ENCODE results near the gene ACKR3.

ACKR3 gene

DNA sequence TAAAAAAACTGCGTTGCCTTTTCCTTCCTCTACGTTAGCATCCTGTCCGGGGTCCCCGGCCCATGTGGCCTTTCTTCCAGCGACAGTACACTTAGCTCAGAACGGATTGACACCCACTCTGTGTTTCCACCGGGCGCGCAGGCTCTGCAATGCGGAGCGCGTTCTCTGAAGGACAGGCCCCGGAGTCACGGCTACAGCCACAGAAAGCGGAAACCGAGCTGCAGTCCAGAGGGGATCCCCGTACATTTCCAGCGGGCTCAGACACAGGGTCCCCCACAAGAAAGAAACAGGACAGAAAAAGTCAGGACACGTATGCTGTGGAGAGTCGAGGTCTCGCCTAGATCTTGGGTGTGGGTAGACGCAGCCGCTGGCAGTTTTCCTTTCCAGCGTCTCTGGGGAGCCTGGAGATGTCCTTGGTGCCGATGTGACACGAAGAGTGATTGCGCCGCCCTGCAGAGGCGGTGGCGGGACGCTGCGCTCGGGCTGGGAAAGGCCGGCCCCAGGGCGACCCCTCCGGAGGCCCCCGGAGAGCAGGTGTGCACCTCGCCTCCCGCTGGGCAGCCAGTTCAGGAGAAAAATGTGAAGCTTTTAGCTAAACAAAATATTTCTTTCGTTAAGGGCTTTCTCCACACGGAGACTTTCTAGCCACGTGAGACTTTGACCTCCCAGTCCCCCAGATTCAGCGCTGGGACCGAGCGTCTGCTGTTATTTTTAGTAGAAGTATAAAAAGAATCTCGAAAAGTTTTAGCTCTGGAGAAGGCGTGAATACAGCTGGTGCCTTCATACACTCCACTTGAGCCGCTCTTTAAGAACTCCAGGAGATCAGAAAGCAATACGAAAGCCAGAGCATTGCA, 1.3 kb upstream of the ACKR3 start:
- peak overlapping the region; percentile 35 for H3K4me3 ChIP-seq (ENCODE audit: low read length)
- no peaks in the 10 kb centered on the region for H3K36me3 ChIP-seq (ENCODE audit: control insufficient read depth, insufficient read depth, low read length)
- no peak for DNase-seq (ENCODE audit: low read depth, low spot score)
- H3K27me3 ChIP-seq (ENCODE audit: control insufficient read depth, insufficient read depth, low read length): peaks cover 11% of the 10 kb centered on the region
- WGBS (ENCODE audit: insufficient coverage, insufficient read length): no CpG with 5 or more reads among the region's 49 CpGs
- no peaks in the 10 kb centered on the region for H3K9me3 ChIP-seq (ENCODE audit: control insufficient read depth, insufficient read depth, low read length)
- H3K27ac ChIP-seq (ENCODE audit: low read length): no peak overlapping the region
- H3K4me1 ChIP-seq (ENCODE audit: control insufficient read depth, insufficient read depth, low read length): peaks cover 3% of the 10 kb centered on the region; the same call in 1 of the 2 replicates

DNA sequence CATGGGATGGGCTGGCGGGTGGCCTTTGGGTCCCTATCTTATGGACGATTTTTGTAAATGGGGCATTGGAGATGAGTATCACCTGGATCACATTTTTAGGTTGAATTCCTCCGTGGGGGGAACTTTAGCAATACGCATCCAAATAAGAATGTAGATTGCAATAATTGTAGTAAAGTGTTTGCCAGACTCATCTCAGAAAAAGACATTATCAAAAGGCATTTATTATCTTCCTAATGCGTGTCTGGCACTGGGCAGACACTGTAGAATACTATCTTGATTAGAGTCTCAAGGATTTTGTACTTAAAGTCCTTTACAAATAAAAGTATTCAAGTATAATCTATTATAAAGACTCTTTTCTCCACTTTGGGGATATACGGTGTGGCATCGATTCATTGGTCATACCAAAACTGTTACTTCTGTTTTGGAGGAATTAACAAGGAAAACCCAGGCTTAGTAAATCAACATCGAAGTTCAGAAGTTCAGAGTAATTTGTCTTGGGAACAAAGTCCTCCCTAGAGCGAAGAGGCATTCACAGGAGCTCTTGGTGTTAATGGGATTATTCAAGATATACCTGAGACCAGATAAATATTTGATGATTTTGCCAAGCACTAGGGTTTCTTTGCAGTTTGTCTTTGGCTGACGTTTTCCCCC, 578 bp upstream of the ACKR3 start:
- no peaks in the 10 kb centered on the region for H3K9me3 ChIP-seq (ENCODE audit: control insufficient read depth, insufficient read depth, low read length)
- H3K4me3 ChIP-seq (ENCODE audit: low read length): no peak overlapping the region
- WGBS (ENCODE audit: insufficient coverage, insufficient read length): no CpG with 5 or more reads among the region's 10 CpGs
- no peak for DNase-seq (ENCODE audit: low read depth, low spot score)
- no peak overlapping the region for H3K27ac ChIP-seq (ENCODE audit: low read length)
- peaks cover 3% of the 10 kb centered on the region; the same call in 1 of the 2 replicates for H3K4me1 ChIP-seq (ENCODE audit: control insufficient read depth, insufficient read depth, low read length)
- H3K27me3 ChIP-seq (ENCODE audit: control insufficient read depth, insufficient read depth, low read length): peaks cover 11% of the 10 kb centered on the region
- no peaks in the 10 kb centered on the region for H3K36me3 ChIP-seq (ENCODE audit: control insufficient read depth, insufficient read depth, low read length)

DNA sequence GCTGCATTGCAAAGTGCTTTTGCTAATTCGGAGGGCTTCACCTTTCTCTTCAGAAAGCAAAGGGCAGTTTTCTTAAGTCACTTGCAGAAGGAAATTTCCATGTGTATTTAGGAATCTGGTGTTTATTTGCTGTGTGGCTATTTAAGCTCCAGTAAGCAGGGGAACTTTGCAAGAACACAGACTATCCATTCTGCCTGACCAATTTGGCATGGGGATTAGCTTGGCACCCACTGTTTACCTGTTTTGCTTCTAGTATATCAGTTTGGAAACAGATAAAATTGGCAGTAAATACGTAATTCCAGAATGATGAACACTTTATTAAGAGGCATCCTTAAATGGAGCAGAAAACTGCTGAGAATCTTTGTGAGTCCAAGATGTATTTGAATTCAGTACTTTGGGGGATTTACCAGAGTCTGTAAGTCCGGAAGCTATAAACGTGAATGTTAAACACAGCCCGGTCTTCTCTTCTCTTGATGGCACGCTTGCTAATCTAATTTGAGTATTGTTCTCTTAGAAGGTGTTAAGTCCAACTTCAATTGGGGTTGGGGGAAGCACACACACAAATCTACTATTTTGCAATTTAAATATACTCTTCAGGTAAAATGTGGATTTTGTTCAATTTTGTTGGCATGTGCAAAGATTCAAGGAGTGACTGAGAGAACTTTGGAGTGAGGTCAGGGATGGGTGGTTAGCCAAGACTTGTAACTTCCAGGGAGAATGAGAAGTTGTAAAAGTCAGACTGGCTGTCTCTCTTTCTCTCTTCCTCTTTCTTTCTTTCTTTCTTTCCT, 650 bp downstream of the ACKR3 start:
- H3K4me1 ChIP-seq (ENCODE audit: control insufficient read depth, insufficient read depth, low read length): peaks cover 3% of the 10 kb centered on the region; the same call in 1 of the 2 replicates

DNA sequence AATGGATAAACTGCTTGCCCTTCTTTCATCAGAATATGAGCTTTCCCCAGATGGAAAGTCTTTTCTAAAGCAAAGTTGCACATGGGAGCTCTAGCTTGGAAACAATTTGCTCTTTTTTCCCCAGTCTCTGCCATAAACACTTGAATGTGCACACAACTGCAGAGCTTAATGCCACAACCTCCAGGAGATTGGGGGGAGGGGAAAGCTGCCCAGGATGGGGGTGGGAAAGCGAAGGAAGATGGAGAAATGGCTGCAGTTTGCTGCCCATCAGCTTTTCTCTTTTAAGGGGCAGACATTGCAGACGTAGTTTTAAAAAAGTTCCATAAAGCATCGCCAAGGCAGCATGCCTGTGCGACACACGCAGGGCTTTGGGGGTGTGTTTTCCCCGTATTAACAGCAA, 1.5 kb downstream of the ACKR3 start:
- no CpG with 5 or more reads among the region's 6 CpGs for WGBS (ENCODE audit: insufficient coverage, insufficient read length)
- peaks cover 11% of the 10 kb centered on the region for H3K27me3 ChIP-seq (ENCODE audit: control insufficient read depth, insufficient read depth, low read length)
- no peak overlapping the region for H3K4me3 ChIP-seq (ENCODE audit: low read length)
- peaks cover 3% of the 10 kb centered on the region; the same call in 1 of the 2 replicates for H3K4me1 ChIP-seq (ENCODE audit: control insufficient read depth, insufficient read depth, low read length)
- no peak overlapping the region for H3K27ac ChIP-seq (ENCODE audit: low read length)
- no peaks in the 10 kb centered on the region for H3K36me3 ChIP-seq (ENCODE audit: control insufficient read depth, insufficient read depth, low read length)
- no peak for DNase-seq (ENCODE audit: low read depth, low spot score)
- H3K9me3 ChIP-seq (ENCODE audit: control insufficient read depth, insufficient read depth, low read length): no peaks in the 10 kb centered on the region

More for the DNA sequence above, 650 bp downstream of the ACKR3 start:
- no peaks in the 10 kb centered on the region for H3K36me3 ChIP-seq (ENCODE audit: control insufficient read depth, insufficient read depth, low read length)
- WGBS (ENCODE audit: insufficient coverage, insufficient read length): no CpG with 5 or more reads among the region's 6 CpGs
- H3K9me3 ChIP-seq (ENCODE audit: control insufficient read depth, insufficient read depth, low read length): no peaks in the 10 kb centered on the region
- no peak overlapping the region for H3K27ac ChIP-seq (ENCODE audit: low read length)
- no peak overlapping the region for H3K4me3 ChIP-seq (ENCODE audit: low read length)
- H3K27me3 ChIP-seq (ENCODE audit: control insufficient read depth, insufficient read depth, low read length): peaks cover 11% of the 10 kb centered on the region
- no peak for DNase-seq (ENCODE audit: low read depth, low spot score)

DNA sequence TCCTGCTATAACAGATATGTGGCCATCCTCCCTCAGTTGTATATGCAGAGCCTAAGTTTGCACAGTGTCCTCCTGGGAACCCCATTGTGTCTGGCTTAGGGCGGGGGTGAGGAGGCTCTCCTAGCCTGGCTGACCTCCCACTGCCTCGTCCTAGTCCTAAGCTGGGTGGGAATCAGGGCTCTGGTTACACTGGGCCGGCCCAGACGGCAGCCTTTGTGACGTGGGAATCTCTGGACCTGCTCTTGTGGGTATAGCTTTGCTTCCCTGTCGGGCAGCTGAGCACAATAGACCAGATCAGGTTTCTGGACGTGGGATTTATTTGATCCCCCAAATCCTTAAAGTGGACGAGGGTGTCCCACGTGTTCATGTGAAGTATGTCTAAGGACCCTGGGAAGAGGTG, 2.9 kb downstream of the ACKR3 start:
- WGBS (ENCODE audit: insufficient coverage, insufficient read length): no CpG with 5 or more reads among the region's 9 CpGs
- no peak for DNase-seq (ENCODE audit: low read depth, low spot score)
- no peak overlapping the region for H3K4me3 ChIP-seq (ENCODE audit: low read length)
- H3K36me3 ChIP-seq (ENCODE audit: control insufficient read depth, insufficient read depth, low read length): no peaks in the 10 kb centered on the region
- peaks cover 11% of the 10 kb centered on the region for H3K27me3 ChIP-seq (ENCODE audit: control insufficient read depth, insufficient read depth, low read length)
- H3K9me3 ChIP-seq (ENCODE audit: control insufficient read depth, insufficient read depth, low read length): no peaks in the 10 kb centered on the region
- H3K4me1 ChIP-seq (ENCODE audit: control insufficient read depth, insufficient read depth, low read length): peaks cover 3% of the 10 kb centered on the region; the same call in 1 of the 2 replicates
- no peak overlapping the region for H3K27ac ChIP-seq (ENCODE audit: low read length)

DNA sequence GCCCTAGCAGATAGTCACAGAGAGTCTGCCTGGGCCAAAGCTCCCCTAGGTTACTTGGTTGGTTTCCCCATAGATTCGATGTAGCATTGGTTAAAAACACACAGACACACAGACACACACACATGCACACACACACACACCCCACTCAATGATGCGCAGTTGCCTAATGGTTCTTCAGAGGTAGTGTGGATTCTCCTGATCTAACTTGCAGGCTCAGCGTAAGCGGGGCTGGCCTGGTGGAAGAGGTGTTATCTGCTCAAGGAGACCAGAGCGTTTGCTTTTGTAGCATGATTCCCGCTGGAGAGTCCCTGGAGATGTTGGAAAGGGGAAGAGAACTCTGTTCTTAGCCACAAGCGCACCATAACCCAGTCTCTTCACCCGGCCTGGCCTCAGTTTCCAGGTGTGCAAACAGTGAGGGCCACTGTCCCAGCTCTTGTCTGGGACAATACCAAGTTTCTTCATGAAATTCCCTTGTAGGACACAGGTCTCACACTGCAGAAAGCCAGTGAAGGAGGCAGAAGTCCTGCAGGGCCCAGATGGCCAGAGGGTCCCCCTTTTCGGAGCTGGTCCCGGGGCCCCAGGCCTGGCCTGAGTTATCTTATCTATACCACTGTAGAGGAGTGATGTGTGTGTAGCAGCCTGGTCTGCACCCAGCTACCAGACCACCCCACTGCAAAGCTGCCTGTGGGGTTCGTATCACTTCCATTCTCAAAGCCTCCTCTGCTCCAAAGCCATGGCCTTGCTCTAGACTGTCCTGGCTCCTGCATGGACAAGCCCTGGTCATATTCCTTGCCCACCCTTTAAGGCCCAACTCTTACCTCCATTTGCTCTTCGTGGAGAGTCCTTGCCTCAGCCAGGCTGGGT, 3.7 kb downstream of the ACKR3 start:
- no peaks in the 10 kb centered on the region for H3K9me3 ChIP-seq (ENCODE audit: control insufficient read depth, insufficient read depth, low read length)
- WGBS (ENCODE audit: insufficient coverage, insufficient read length): no CpG with 5 or more reads among the region's 12 CpGs
- no peak overlapping the region for H3K4me3 ChIP-seq (ENCODE audit: low read length)
- no peak for DNase-seq (ENCODE audit: low read depth, low spot score)
- no peak overlapping the region for H3K27ac ChIP-seq (ENCODE audit: low read length)
- H3K36me3 ChIP-seq (ENCODE audit: control insufficient read depth, insufficient read depth, low read length): no peaks in the 10 kb centered on the region
- H3K4me1 ChIP-seq (ENCODE audit: control insufficient read depth, insufficient read depth, low read length): peaks cover 3% of the 10 kb centered on the region; the same call in 1 of the 2 replicates
- H3K27me3 ChIP-seq (ENCODE audit: control insufficient read depth, insufficient read depth, low read length): peaks cover 6% of the 10 kb centered on the region

DNA sequence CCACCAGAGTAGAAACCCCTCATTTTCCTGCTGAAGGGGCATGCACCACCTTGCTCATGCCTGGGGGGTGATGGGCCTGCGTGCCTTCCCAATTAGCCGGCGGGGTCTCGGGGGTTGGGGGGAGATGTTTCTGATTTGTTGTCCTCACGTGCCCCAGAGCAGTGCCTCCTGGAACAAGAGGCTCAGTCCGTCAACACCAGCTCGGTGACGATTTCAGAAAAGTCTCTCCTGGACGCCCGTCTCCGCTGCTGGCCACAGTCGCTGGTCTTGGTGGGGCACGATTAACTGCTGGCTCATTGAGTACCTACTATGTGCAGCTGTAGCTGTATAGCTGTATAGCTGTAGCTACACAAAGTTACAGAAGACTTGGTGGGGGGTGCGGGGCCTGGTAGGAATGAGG, 4.4 kb downstream of the ACKR3 start:
- H3K27me3 ChIP-seq (ENCODE audit: control insufficient read depth, insufficient read depth, low read length): no peaks in the 10 kb centered on the region; the same call in 1 of the 2 replicates
- no peak overlapping the region for H3K27ac ChIP-seq (ENCODE audit: low read length)
- no peaks in the 10 kb centered on the region for H3K9me3 ChIP-seq (ENCODE audit: control insufficient read depth, insufficient read depth, low read length)
- H3K4me1 ChIP-seq (ENCODE audit: control insufficient read depth, insufficient read depth, low read length): peaks cover 3% of the 10 kb centered on the region; the same call in 1 of the 2 replicates
- no CpG with 5 or more reads among the region's 14 CpGs for WGBS (ENCODE audit: insufficient coverage, insufficient read length)
- no peak for DNase-seq (ENCODE audit: low read depth, low spot score)
- H3K4me3 ChIP-seq (ENCODE audit: low read length): no peak overlapping the region
- no peaks in the 10 kb centered on the region for H3K36me3 ChIP-seq (ENCODE audit: control insufficient read depth, insufficient read depth, low read length)

DNA sequence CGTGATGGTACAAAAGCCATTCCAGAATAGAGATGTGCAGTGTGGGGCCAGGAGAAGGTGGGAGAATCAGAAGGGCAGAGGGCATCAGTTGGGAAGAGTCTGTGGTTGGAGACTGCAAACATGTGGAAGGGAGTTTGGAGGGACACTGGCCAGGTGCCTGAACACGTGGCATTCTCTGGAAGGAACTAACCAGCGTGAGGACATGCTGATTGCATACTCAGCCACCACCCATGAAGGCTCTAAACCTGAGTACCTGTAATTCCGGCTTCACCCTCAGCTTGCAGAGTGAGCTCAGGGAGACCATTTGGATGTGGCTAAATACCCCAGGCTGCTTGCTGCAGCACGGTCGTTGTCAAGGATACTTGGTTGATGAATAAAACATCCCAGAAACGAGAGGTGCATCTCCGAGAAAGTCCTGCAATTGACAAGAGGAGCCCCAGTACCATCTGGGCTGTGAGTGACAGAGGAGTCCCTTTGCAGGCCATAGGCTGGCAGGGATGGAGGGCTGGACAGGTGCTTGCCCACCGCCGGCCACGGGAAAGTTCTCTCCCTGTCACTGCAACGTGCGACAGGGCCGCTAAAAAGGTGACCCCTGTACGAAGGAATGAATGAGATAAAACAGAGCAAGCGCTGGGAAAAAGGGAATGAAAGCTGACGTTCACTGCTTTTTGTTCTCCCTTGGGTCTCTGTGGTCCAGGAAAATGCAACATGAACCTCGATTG, 5.0 kb downstream of the ACKR3 start:
- Histone ChIP-seq H3K4me1 (ENCODE audit: control insufficient read depth, insufficient read depth, low read length) (peaks cover 4% of the 10 kb centered on the region; the same call in 1 of the 2 replicates), H3K4me3 (ENCODE audit: low read length) (no peak overlapping the region), H3K27me3 (ENCODE audit: control insufficient read depth, insufficient read depth, low read length) (no peaks in the 10 kb centered on the region), H3K27ac (ENCODE audit: low read length) (no peak overlapping the region), H3K36me3 (ENCODE audit: control insufficient read depth, insufficient read depth, low read length) (no peaks in the 10 kb centered on the region), H3K9me3 (ENCODE audit: control insufficient read depth, insufficient read depth, low read length) (no peaks in the 10 kb centered on the region)
- no peak for DNase-seq (ENCODE audit: low read depth, low spot score)
- WGBS (ENCODE audit: insufficient coverage, insufficient read length): no CpG with 5 or more reads among the region's 18 CpGs

DNA sequence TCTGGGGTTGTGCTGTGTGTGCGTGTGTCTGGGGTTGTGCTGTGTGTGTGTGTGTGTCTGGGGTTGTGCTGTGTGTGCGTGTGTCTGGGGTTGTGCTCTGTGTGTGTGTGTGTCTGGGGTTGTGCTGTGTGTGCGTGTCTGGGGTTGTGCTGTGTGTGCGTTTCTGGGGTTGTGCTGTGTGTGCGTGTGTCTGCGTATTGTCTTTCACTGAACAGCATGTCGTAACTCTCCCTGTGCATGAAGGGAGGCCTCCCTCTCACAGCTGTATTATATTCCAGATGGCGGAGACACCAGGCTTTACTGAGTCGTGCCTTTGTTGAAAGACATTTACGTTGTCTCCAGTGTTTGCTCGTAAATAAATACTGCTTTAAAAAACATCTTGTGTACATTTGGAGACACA, 5.9 kb downstream of the ACKR3 start:
- Histone ChIP-seq H3K27ac (ENCODE audit: low read length) (no peak overlapping the region), H3K27me3 (ENCODE audit: control insufficient read depth, insufficient read depth, low read length) (no peaks in the 10 kb centered on the region), H3K4me3 (ENCODE audit: low read length) (no peak overlapping the region), H3K36me3 (ENCODE audit: control insufficient read depth, insufficient read depth, low read length) (no peaks in the 10 kb centered on the region), H3K9me3 (ENCODE audit: control insufficient read depth, insufficient read depth, low read length) (no peaks in the 10 kb centered on the region), H3K4me1 (ENCODE audit: control insufficient read depth, insufficient read depth, low read length) (peaks cover 4% of the 10 kb centered on the region; the same call in 1 of the 2 replicates)
- no CpG with 5 or more reads among the region's 11 CpGs for WGBS (ENCODE audit: insufficient coverage, insufficient read length)
- DNase-seq (ENCODE audit: low read depth, low spot score): no peak
